Coronary artery (tissue), 2 donors: ENCODE data around the gene TMC3.
A peak's percentile ranks its signal among the peaks of the same experiment; 100 is the strongest.
"Not testable (repeated sequence)": the region's sequence is repeated elsewhere in the genome, so short reads cannot be mapped to it uniquely, and the experiment has no call there.

Experiments used
- DNase-seq: peaks from one replicate; pipeline ENCODE4 v3.0.0-alpha.2; 2017; ENCODE audit warnings: low spot score
- H3K27ac ChIP-seq, 2 donors: fragments of 200-600 bp; sonication (generic); one replicate each; pipeline ENCODE4 v1.5.1; 2016 to 2019
- H3K4me3 ChIP-seq: fragments of 200-600 bp; sonication (generic); 2 replicates; pipeline ENCODE4 v1.5.1; 2016; ENCODE audit warnings: mild to moderate bottlenecking, moderate library complexity
- TF ChIP-seq, protein P1 (sequence below): fragments of 200-600 bp; sonication (generic); IDR thresholded peaks from one replicate; pipeline ENCODE4 v1.5.1; 2019; ENCODE audit warnings: antibody characterized with exemption

TMC3 gene

DNA sequence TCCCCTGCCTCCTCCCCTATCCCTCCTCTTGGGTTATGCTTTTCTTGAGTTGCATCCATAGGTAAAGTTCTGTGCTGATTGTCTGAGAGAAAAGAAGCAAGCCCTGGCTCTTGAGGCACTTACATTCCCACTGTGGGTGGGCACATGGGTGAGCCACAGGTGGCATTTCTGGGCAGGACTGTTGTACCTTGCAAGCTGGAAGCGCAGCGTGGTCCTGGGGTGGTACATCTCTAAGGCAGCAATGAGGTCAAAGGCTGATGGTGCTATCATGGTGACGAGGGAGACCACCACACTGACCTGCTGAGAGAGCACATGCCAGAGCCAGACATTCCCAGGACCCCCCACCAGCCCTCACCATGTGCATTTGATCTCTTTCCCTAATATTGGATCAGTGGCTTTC, 24.7 kb downstream of the TMC3 start:
- Histone ChIP-seq H3K27ac (no peak overlapping the region), H3K4me3 (no peak overlapping the region)
- TF ChIP-seq, protein P1, sequence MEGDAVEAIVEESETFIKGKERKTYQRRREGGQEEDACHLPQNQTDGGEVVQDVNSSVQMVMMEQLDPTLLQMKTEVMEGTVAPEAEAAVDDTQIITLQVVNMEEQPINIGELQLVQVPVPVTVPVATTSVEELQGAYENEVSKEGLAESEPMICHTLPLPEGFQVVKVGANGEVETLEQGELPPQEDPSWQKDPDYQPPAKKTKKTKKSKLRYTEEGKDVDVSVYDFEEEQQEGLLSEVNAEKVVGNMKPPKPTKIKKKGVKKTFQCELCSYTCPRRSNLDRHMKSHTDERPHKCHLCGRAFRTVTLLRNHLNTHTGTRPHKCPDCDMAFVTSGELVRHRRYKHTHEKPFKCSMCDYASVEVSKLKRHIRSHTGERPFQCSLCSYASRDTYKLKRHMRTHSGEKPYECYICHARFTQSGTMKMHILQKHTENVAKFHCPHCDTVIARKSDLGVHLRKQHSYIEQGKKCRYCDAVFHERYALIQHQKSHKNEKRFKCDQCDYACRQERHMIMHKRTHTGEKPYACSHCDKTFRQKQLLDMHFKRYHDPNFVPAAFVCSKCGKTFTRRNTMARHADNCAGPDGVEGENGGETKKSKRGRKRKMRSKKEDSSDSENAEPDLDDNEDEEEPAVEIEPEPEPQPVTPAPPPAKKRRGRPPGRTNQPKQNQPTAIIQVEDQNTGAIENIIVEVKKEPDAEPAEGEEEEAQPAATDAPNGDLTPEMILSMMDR = no peak
- DNase-seq = no peak

DNA sequence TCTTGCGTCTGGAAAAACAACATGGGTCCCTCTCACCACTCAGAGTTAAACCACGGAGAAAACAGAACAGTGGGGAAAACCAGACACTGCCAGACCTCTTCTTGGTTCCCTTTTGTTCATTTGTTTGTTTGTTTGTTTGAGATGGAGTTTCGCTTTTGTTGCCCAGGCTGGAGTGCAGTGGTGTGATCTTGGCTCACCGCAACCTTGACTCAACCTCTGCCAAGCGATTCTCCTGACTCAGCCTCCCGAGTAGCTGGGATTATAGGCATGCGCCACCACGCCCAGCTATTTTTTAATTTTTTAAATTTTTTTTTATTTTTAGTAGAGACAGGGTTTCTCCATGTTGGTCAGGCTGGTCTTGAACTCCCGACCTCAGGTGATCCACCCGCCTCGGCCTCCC, 25.3 kb downstream of the TMC3 start:
- not testable (repeated sequence) for DNase-seq, H3K4me3 ChIP-seq, H3K27ac ChIP-seq

DNA sequence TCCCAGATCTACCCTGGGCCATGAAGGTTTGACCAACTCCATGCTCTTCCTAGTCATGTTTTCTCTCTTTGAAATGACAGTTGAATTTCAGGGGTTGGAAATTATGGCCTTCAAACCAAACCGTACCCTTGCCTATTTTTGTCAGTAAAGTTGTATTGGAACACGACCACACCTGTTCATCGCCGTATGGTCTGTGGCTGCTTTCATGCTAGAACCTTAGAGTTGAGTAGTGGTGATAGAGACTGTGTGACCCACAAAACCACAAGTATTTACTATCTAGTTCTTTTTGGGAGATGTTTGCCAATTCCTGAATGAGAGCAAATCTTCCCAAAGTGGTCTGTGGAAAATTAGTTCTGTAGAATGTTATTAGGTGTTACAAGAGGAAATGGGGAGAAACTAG, 26.1 kb downstream of the TMC3 start:
- no peak for DNase-seq
- Histone ChIP-seq H3K4me3 (no peak overlapping the region), H3K27ac (no peak overlapping the region)
- TF ChIP-seq, protein P1 = no peak

DNA sequence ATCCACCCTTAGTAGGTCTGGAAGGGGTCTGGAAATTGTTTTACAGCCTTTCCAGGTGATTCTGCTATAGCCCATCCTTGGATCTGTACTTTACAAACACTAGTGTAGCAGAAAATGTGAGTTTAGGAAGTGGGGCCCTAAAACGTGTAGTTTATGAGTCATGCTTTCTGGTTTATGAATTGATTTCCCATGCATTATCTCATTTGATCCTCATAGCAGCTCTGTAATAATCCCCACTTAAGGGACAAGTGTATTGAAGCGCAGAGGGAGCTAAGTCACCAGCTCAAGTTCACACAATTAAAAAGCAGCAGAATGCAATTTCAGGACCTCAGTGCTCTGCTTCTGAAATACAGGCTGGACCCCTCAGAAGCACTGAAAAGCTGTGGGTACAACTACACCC, 27.4 kb downstream of the TMC3 start:
- Histone ChIP-seq H3K27ac (no peak overlapping the region), H3K4me3 (no peak overlapping the region)
- TF ChIP-seq, protein P1 = no peak
- DNase-seq = no peak

DNA sequence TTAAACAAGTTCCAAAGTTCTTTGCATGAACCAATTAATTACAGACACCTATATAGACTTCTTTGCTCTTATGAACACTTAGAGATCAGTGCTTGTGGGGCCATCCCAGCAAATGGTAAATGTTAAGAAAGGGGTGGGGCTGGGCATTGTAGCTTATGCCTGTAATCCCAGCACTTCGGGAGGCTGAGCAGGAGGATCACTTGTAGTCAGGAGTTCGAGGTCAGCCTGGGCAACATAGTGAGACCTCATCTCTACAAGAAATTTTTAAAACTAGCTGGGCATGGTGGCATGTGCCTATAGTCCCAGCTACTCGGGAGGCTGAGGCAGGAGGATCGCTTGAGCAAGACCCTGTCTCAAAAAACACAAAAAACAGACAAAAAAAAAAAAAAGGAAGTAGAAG, 30.6 kb downstream of the TMC3 start:
- TF ChIP-seq, protein P1 = no peak
- no peak for DNase-seq
- Histone ChIP-seq H3K27ac (no peak overlapping the region), H3K4me3 (no peak overlapping the region)

DNA sequence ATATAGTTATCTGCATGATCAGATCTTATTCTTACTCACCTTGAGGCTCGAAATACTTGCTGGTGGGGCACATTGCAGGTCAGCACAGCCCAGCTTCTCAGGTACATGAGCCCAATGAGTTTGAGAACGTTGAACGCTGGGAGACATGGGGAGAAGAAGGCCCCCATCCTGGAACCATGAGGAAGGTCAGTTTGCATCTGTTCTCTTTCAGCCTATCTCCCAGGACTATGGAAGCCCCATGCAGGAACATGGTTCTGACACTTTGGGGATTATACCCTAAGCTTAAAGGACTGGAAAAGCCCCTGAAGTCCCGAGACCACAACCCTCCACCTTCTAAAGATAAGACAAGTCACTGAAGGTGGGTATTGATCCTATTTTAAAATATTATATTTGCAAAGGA, 32.7 kb downstream of the TMC3 start:
- TF ChIP-seq, protein P1 = no peak
- DNase-seq = peak; percentile 50
- H3K27ac ChIP-seq = no peak overlapping the region

DNA sequence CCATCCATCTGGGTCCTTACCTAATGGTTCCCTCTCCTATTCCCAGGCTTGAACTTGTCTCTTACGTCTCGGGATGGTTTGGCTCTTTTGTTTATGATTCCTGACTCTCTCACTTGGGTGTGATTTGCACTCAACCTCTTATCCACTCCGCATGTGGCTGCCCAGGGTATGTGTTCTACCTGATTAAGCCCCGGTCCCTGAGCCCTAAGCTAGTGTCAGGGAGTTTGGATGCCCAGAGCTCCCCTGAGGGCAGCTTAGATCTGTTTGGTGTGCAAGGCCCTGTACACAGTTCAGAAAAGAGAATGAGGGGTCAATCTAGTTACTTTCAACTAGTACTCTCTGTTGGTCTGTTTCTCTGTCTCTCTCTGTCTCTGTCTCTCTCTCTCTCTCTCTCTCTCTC, 34.2 kb downstream of the TMC3 start:
- DNase-seq = peak; percentile 26
- no peak overlapping the region for H3K4me3 ChIP-seq
- H3K27ac ChIP-seq = no peak overlapping the region
- TF ChIP-seq, protein P1 = no peak

More for the DNA sequence above, 32.7 kb downstream of the TMC3 start:
- H3K4me3 ChIP-seq = no peak overlapping the region

DNA sequence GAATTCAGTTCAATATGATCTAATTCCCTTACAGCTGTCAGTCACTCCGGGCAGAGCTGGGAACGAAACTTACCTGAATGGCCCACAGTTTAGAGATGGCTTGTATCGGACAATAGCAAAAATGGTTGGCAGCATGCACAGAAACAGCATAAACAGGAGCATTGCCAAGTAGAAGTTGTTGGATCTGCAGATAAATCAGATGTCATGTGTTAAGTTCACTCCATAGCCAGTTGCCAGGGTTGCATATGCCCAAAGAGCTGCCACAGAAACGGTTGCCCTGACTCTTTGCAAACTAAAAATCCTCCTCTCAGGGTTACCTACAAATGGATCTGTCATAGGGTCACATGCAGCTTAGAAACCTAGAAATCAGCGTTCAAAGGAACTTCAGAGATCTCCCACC, 34.7 kb downstream of the TMC3 start:
- H3K4me3 ChIP-seq = no peak overlapping the region
- DNase-seq = peak; percentile 22
- TF ChIP-seq, protein P1 = no peak
- peak overlapping the region in 1 of 2 donors; percentile 21 for H3K27ac ChIP-seq
